ENCODE measurements around the gene FAM107B. TPM values are rescaled to one million over a fixed set of nuclear protein-coding genes. Genes with fewer than 3 reads are reported as not detected.

Gene FAM107B
- total and polyA plus RNA-seq, 2 of the 8 experiments (the other 6 are each of a cell fraction or from before 2014, with no cell fraction given), result 7.5 to 28.1 TPM

DNA sequence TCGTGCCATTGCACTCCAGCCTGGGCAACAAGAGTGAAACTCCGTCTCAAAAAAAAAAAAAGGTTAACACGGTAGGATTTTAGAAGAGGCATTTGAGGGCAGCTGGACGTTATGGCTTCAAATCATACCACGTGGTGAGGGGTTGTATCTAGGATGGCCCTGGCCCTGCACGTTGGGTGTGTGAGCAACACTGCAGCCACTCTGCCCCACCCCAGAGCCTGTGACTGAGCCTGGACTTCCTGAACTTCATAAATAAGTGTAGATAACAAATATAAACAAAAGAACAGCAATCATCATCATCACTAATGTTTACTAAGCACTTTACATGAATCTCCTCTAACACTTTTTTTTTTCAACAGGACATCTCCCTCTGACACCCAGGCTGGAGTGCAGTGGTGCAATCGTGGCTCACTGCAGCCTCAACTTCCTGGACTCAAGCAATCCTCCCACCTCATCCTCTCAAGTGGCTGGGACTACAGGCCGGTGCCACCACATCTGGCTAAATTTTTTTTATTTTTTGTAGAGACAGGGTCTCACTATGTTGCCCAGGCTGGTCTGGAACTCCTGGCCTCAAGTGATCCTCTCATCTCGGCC, 274.4 kb downstream of the FAM107B start (continued):
- TF ChIP-seq, protein P1, sequence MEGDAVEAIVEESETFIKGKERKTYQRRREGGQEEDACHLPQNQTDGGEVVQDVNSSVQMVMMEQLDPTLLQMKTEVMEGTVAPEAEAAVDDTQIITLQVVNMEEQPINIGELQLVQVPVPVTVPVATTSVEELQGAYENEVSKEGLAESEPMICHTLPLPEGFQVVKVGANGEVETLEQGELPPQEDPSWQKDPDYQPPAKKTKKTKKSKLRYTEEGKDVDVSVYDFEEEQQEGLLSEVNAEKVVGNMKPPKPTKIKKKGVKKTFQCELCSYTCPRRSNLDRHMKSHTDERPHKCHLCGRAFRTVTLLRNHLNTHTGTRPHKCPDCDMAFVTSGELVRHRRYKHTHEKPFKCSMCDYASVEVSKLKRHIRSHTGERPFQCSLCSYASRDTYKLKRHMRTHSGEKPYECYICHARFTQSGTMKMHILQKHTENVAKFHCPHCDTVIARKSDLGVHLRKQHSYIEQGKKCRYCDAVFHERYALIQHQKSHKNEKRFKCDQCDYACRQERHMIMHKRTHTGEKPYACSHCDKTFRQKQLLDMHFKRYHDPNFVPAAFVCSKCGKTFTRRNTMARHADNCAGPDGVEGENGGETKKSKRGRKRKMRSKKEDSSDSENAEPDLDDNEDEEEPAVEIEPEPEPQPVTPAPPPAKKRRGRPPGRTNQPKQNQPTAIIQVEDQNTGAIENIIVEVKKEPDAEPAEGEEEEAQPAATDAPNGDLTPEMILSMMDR (IDR thresholded peaks at IDR 0.05; ENCODE audit: control extremely low read depth in 1 of 3, insufficient read depth in 1 of 3, low read depth in 1 of 3, low read length in 3 of 3), result no peak
- no peak for TF ChIP-seq SAP30 (IDR thresholded peaks at IDR 0.05; ENCODE audit: insufficient read depth, insufficient replicate concordance, low read length)

Measured in H1 (cell line).